ENCODE measurements around the gene CNDP1. TPM values are rescaled to one million over a fixed set of nuclear protein-coding genes. Genes with fewer than 3 reads are reported as not detected.

CNDP1 gene, protein sequence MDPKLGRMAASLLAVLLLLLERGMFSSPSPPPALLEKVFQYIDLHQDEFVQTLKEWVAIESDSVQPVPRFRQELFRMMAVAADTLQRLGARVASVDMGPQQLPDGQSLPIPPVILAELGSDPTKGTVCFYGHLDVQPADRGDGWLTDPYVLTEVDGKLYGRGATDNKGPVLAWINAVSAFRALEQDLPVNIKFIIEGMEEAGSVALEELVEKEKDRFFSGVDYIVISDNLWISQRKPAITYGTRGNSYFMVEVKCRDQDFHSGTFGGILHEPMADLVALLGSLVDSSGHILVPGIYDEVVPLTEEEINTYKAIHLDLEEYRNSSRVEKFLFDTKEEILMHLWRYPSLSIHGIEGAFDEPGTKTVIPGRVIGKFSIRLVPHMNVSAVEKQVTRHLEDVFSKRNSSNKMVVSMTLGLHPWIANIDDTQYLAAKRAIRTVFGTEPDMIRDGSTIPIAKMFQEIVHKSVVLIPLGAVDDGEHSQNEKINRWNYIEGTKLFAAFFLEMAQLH
- total RNA-seq (0.51 and 0.57 TPM in 2 replicates), polyA plus RNA-seq (0.12 and 0.19 TPM in 2 replicates), polyA minus RNA-seq (not detected in 2 replicates)
- 0.09 TPM for total RNA-seq (2013)

GRCh38 chr18:74534150-74534969 lies at the start of gene CNDP1:
TSS of gene CNDP1 (plus strand) at chr18:74534500. CDS start at chr18:74534668, 168 bp downstream.
- ChIA-PET CTCF (no interaction called here), POLR2A (no interaction called here)
- H3K4me1 Mint-ChIP-seq, result no peaks in the 10 kb centered on the region
- WGBS (ENCODE audit: insufficient coverage), result 93% methylated on average over 16 of the region's 21 CpGs
- peaks cover 0 to under 1% (median 0%) of the 10 kb centered on the region in 4 experiments for H3K27me3 ChIP-seq (replicated peaks in 1 of 4; ENCODE audit: control extremely low read depth in 1 of 4, control insufficient read depth in 3 of 4, insufficient read depth in 4 of 4, low read length in 3 of 4)
- no peak for DNase-seq
- intact Hi-C loops (cut with micrococcal nuclease), result no loop called here
- no peak within 1 kb of the TSS for H3K27ac ChIP-seq (ENCODE audit: low read length in 2 of 2)
- no peaks in the 10 kb centered on the region for H3K4me1 ChIP-seq (ENCODE audit: control insufficient read depth in 2 of 2, insufficient read depth in 2 of 2, low read length in 2 of 2)
- no peak within 1 kb of the TSS for H3K27ac Mint-ChIP-seq
- peaks cover 0 to 3% (median 0%) of the 10 kb centered on the region in 3 donors for H3K9me3 ChIP-seq (ENCODE audit: control extremely low read depth in 1 of 3, control insufficient read depth in 2 of 3, insufficient read depth in 1 of 3, low read length in 2 of 3)
- no peaks in the 10 kb centered on the region for H4K20me1 ChIP-seq (ENCODE audit: control insufficient read depth, insufficient read depth, low read length, poor library complexity, severe bottlenecking)
- no peak for ATAC-seq (ENCODE audit: low read depth)
- H3K27me3 Mint-ChIP-seq, result peaks cover 3% of the 10 kb centered on the region
- TF ChIP-seq, protein P1, sequence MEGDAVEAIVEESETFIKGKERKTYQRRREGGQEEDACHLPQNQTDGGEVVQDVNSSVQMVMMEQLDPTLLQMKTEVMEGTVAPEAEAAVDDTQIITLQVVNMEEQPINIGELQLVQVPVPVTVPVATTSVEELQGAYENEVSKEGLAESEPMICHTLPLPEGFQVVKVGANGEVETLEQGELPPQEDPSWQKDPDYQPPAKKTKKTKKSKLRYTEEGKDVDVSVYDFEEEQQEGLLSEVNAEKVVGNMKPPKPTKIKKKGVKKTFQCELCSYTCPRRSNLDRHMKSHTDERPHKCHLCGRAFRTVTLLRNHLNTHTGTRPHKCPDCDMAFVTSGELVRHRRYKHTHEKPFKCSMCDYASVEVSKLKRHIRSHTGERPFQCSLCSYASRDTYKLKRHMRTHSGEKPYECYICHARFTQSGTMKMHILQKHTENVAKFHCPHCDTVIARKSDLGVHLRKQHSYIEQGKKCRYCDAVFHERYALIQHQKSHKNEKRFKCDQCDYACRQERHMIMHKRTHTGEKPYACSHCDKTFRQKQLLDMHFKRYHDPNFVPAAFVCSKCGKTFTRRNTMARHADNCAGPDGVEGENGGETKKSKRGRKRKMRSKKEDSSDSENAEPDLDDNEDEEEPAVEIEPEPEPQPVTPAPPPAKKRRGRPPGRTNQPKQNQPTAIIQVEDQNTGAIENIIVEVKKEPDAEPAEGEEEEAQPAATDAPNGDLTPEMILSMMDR (IDR thresholded peaks at IDR 0.05), result no peak
- no peak for TF ChIP-seq EZH2 (IDR thresholded peaks at IDR 0.05; ENCODE audit: borderline replicate concordance, insufficient read depth, low read depth, low read length, poor library complexity, severe bottlenecking)
- H2AFZ ChIP-seq (ENCODE audit: insufficient read depth, low read depth, low read length, poor library complexity, severe bottlenecking), result no peak within 1 kb of the TSS
- H3K79me2 ChIP-seq (ENCODE audit: control insufficient read depth, insufficient read depth, low read length), result no peaks in the 10 kb centered on the region
- no peak within 1 kb of the TSS for H3K9ac ChIP-seq (ENCODE audit: low read length)
- H3K4me3 Mint-ChIP-seq, result no peak within 1 kb of the TSS
- H3K36me3 ChIP-seq (replicated peaks in 1 of 2; ENCODE audit: control extremely low read depth in 1 of 2, control insufficient read depth in 1 of 2, extremely low read depth in 1 of 2, insufficient read depth in 2 of 2, low read length in 1 of 2), result no peaks in the 10 kb centered on the region
- H3K4me3 ChIP-seq (ENCODE audit: control extremely low read depth in 1 of 5, extremely low read depth in 1 of 5, insufficient read depth in 1 of 5, low read depth in 2 of 5, low read length in 4 of 5), result no peak within 1 kb of the TSS
- H3K4me2 ChIP-seq (replicated peaks; ENCODE audit: low read depth, low read length, poor library complexity, severe bottlenecking), result no peak within 1 kb of the TSS
- H3K9me3 Mint-ChIP-seq (ENCODE audit: insufficient read depth), result no peaks in the 10 kb centered on the region

Data from B cell (primary cell).